Omental fat pad (tissue), 4 donors: ENCODE data around the gene LIN7A. TPM values are rescaled to one million over a fixed set of nuclear protein-coding genes. Genes with fewer than 3 reads are reported as not detected.
"Not testable (repeated sequence)": the region's sequence is repeated elsewhere in the genome, so short reads cannot be mapped to it uniquely, and the experiment has no call there.

Experiments
- ATAC-seq: fragments of 150-250 bp; one replicate; pipeline ENCODE4 v1.9.1; 2016; ENCODE audit warnings: mild to moderate bottlenecking, moderate library complexity; ENCODE audit not compliant: low FRiP score
- DNase-seq: peaks from one replicate; pipeline ENCODE4 v3.0.0-alpha.2; 2019; ENCODE audit warnings: low spot score
- total RNA-seq, 4 donors: library from RNA; depleted of rRNA; stranded (reverse); fragments of >200 nt; gene quantifications; one replicate each; pipeline ENCODE4 v1.1.0, GENCODE V29; 2016
- TF ChIP-seq, protein P1 (sequence below), 3 donors: fragments of 450-650 bp; IDR thresholded peaks; one replicate each; pipeline ENCODE4 v1.5.1; 2016 to 2017; ENCODE audit warnings: antibody characterized with exemption in 3 of 3, mild to moderate bottlenecking in 3 of 3, moderate library complexity in 2 of 3

The LIN7A gene
- total RNA-seq, 4 donors from 2014 or later = 4.8 to 16.2 (median 6.6) TPM

DNA sequence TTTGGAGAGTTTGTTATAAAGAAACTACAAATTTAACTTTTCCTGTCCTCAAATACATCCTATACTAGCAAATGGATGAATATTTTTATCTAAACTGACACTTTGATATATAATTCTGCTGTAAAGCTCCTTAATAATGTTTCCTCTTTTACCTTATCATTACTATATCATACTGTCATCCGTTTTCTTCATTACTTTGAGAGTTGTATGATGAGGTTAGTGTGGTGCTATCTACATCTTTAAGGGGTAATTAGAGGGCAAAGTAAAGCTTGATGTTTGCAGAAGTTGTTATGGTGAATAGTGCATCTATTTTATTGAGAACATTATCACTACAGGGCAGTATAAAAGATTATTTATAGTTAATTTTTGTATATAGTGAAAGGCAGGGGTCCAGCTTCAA lies 36.1 kb downstream of the LIN7A start:
- TF ChIP-seq, protein P1, sequence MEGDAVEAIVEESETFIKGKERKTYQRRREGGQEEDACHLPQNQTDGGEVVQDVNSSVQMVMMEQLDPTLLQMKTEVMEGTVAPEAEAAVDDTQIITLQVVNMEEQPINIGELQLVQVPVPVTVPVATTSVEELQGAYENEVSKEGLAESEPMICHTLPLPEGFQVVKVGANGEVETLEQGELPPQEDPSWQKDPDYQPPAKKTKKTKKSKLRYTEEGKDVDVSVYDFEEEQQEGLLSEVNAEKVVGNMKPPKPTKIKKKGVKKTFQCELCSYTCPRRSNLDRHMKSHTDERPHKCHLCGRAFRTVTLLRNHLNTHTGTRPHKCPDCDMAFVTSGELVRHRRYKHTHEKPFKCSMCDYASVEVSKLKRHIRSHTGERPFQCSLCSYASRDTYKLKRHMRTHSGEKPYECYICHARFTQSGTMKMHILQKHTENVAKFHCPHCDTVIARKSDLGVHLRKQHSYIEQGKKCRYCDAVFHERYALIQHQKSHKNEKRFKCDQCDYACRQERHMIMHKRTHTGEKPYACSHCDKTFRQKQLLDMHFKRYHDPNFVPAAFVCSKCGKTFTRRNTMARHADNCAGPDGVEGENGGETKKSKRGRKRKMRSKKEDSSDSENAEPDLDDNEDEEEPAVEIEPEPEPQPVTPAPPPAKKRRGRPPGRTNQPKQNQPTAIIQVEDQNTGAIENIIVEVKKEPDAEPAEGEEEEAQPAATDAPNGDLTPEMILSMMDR (IDR thresholded peaks at IDR 0.05) = no peak
- ATAC-seq (no peak), DNase-seq (no peak)

DNA sequence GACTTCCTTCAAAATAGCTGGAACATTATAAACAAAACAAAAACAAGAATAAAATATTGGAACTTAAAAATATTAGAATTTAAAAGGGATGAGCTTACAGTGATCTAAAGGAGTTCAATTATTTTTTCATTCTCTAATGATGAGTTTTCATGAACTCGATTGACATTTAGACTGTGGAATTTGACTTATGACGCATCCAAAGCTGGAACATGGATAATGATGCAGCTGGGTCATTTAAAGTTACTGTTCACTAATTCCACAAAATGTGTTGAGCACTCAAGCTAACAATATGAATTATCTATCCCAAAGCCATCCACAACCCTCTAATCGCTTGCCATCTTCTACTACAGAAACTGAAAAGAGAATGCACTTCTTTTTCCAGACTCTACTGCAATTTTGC lies 42.5 kb downstream of the LIN7A start:
- DNase-seq (no peak), ATAC-seq (no peak)
- TF ChIP-seq, protein P1 (IDR thresholded peaks at IDR 0.05) = no peak

DNA sequence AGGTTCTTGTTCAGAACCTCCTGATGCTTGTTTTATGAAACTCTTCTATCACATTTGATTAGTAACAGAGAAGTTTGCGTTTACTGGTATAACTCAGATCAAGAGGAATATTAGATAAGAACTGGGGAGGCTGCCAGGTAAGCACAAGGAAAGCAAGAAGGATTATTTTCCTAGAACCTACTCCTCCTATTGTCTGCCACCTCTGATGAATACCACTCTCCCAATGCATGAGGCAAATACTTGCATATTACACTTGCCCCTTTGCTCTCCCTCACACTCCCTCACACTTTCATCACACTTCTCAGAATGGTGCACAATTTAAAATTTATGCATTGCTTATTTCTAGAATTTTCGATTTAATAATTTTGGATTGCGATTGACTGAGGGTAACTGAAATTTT lies 43.6 kb downstream of the LIN7A start:
- ATAC-seq (peak; percentile 81), DNase-seq (no peak)
- TF ChIP-seq, protein P1 (IDR thresholded peaks at IDR 0.05) = no peak

DNA sequence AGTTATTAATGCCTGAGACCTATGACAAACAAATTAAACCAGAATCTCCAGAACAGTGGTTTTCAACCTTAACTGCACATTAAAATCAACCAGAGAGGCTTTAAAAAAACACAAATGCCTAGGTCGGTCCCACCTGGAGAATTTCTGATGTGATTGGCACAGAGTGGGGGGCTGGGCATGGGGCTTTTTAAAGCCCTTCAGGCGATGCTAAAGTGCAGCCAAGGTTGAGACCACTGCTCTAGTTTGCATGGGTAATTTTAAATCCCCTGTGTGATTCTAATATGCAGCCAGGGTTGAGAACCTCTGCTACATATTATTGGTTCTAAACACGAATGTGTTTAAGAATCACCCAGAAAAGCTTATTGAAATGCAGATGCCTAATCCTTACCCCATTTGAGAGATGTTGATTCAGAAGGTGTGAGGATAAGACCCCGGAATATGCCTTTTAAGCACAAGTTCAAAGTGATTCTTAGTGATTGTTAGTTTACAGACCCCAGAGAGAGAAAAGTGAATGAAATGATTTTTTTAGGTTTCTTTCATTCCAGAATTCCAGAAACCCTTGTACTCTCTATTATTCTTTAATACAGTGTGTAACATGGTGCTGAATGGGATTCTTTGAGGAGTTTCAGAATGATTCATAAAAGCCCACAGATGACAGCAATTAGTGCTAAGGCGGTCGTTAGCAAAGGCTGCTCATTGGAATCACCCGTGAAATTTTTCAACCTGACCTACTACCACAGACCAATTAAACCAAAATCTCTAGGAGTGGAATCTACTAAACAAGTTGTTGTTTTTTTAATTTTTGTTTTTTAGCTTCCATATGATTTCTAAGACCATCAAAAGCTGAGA lies 44.9 kb downstream of the LIN7A start:
- no peak for DNase-seq
- TF ChIP-seq, protein P1 (IDR thresholded peaks at IDR 0.05) = no peak
- ATAC-seq = no peak

DNA sequence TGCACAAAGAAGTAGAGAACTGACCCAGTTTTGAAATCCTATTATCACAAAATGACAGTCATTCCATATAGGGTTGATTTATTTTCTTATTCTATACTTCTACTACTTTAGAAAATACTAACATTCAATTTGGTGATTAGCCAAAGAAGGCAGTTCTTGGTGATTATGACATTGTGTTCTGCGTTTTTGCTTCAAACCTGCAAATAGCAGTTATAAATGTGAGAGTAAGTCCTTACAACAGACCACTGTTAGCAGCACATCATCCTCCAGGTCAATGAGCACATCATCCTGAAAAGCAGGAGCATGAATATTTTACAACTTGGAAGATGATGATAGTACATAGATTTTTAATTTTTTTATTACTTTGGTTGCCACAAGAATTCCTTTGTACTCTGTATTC lies 53.1 kb downstream of the LIN7A start:
- ATAC-seq (no peak), DNase-seq (no peak)
- TF ChIP-seq, protein P1 (IDR thresholded peaks at IDR 0.05) = no peak

DNA sequence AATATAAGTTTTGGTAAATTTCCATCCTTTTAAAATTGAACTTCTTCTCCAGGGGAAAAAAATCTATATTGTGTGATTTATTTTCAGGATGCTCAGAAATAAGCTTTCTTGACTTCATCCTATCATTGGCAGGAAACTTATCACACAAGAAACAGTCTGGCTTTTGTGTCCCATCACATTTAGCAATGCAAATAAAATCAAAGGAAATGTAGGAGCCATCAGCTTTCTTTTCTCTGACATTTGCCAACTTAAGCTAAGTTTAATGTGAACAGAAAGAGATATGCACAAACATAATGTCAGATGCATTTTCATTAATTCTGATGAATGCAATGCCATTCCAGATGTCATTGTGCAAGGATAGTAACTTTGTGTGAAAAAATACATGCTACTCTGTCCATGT lies 56.6 kb downstream of the LIN7A start:
- no peak for ATAC-seq
- TF ChIP-seq, protein P1 (IDR thresholded peaks at IDR 0.05) = no peak
- no peak for DNase-seq

DNA sequence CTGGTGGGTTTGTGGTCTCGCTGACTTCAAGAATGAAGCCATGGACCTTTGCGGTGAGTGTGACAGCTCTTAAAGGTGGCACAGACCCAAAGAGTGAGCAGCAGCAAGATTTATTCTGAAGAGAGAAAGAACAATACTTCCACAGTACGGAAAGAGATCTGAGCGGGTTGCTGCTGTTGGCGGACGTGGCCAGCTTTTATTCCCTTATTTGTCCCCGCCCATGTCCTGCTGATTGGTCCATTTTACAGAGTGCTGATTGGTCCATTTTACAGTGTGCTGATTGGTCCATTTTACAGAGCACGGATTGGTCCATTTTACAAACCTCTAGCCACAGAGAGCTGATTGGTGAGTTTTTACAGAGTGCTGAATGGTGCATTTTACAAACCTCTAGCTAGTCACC lies 59.3 kb downstream of the LIN7A start:
- not testable (repeated sequence) for DNase-seq, ATAC-seq
